HEK293 (cell line): Measurements from ENCODE around the gene ABCG1.

ENCODE experiments used
- CTCF ChIA-PET: fragments of 350-600 bp; formaldehyde crosslinking; extraction: SDS; loops from one replicate; lab custom pipeline; 2021; ENCODE audit warnings: antibody characterized with exemption; lab: Yijun Ruan, JAX
- POLR2A ChIA-PET: fragments of 300-600 bp; formaldehyde crosslinking; extraction: SDS; loops from one replicate; lab custom pipeline; 2020; ENCODE audit warnings: antibody characterized with exemption, inconsistent platforms; lab: Yijun Ruan, JAX
- H3K27ac ChIP-seq: fragments of 200-500 bp; sonication (Bioruptor generic); 2 replicates; pipeline ENCODE4 v1.5.1; 2014; ENCODE audit warnings: low read depth, low read length, control low read depth, inconsistent platforms; ENCODE audit errors: extremely low read depth
- H3K36me3 ChIP-seq, 2 experiments: fragments of 200-500 bp in 1 of 2; sonication (Bioruptor generic) in 1 of 2; 1 replicate in 1 of 2; 2 replicates in 1 of 2; pipeline ENCODE4 v1.5.1; 2014 to 2017; ENCODE audit warnings: inconsistent platforms in 2 of 2, low read length in 2 of 2; ENCODE audit not compliant: control insufficient read depth in 2 of 2, insufficient read depth in 1 of 2
- H3K4me1 ChIP-seq: fragments of 200-500 bp; sonication (Bioruptor generic); 2 replicates; pipeline ENCODE4 v1.5.1; 2014; ENCODE audit warnings: mild to moderate bottlenecking, low read length, inconsistent platforms; ENCODE audit not compliant: control insufficient read depth, insufficient read depth
- H3K4me3 ChIP-seq: 2 replicates; pipeline ENCODE4 v1.5.1; 2011; ENCODE audit warnings: low read depth, mild to moderate bottlenecking, control low read depth, low read length, moderate library complexity
- H3K9me3 ChIP-seq: fragments of 200-500 bp; sonication (Bioruptor generic); 2 replicates; pipeline ENCODE4 v1.5.1; 2014; ENCODE audit warnings: low read depth, low read length, inconsistent platforms; ENCODE audit not compliant: control insufficient read depth, insufficient read depth
- BCL6B ChIP-seq: fragments of 450-650 bp; formaldehyde crosslinking; IDR thresholded peaks from 2 replicates; pipeline ENCODE4 v1.5.1; 2017; ENCODE audit warnings: missing biosample characterization, missing genetic modification characterization
- KLF1 ChIP-seq: fragments of 450-650 bp; formaldehyde crosslinking; IDR thresholded peaks from 2 replicates; pipeline ENCODE4 v1.5.1; 2016; ENCODE audit warnings: missing biosample characterization, missing genetic modification characterization
- PATZ1 ChIP-seq: fragments of 450-650 bp; formaldehyde crosslinking; IDR thresholded peaks from 2 replicates; pipeline ENCODE4 v1.5.1; 2016; ENCODE audit warnings: missing biosample characterization, missing genetic modification characterization
- PBX3 ChIP-seq: sonication (generic); formaldehyde crosslinking; IDR thresholded peaks from 2 replicates; pipeline ENCODE4 v1.8.1; 2022; ENCODE audit warnings: mild to moderate bottlenecking, moderate library complexity, missing genetic modification reagents
- SP2 ChIP-seq: fragments of 450-650 bp; formaldehyde crosslinking; IDR thresholded peaks from 2 replicates; pipeline ENCODE4 v1.5.1; 2016; ENCODE audit warnings: missing biosample characterization, missing genetic modification characterization
- ZBTB17 ChIP-seq: fragments of 450-650 bp; formaldehyde crosslinking; IDR thresholded peaks from 2 replicates; pipeline ENCODE4 v1.5.1; 2016; ENCODE audit warnings: missing biosample characterization, missing genetic modification characterization
- ZBTB8A ChIP-seq: fragments of 450-650 bp; formaldehyde crosslinking; IDR thresholded peaks from 2 replicates; pipeline ENCODE4 v1.5.1; 2016; ENCODE audit warnings: missing biosample characterization, missing genetic modification characterization
- ZIC2 ChIP-seq: fragments of 450-650 bp; formaldehyde crosslinking; IDR thresholded peaks from 2 replicates; pipeline ENCODE4 v1.5.1; 2016; ENCODE audit warnings: missing biosample characterization, missing genetic modification characterization
- ZNF114 ChIP-seq: fragments of 450-650 bp; formaldehyde crosslinking; IDR thresholded peaks from 2 replicates; pipeline ENCODE4 v1.5.0; 2017; ENCODE audit warnings: missing biosample characterization, missing genetic modification characterization
- ZNF2 ChIP-seq: fragments of 450-650 bp; formaldehyde crosslinking; IDR thresholded peaks from 2 replicates; pipeline ENCODE4 v1.5.1; 2016; ENCODE audit warnings: missing biosample characterization, missing genetic modification characterization
- ZNF214 ChIP-seq: fragments of 450-650 bp; formaldehyde crosslinking; IDR thresholded peaks from 2 replicates; pipeline ENCODE4 v1.5.1; 2017; ENCODE audit warnings: missing biosample characterization, mild to moderate bottlenecking, missing genetic modification characterization, borderline replicate concordance
- ZNF248 ChIP-seq: fragments of 450-650 bp; formaldehyde crosslinking; IDR thresholded peaks from 2 replicates; pipeline ENCODE4 v1.5.1; 2017; ENCODE audit warnings: missing biosample characterization, missing genetic modification characterization
- ZNF311 ChIP-seq: fragments of 450-650 bp; formaldehyde crosslinking; IDR thresholded peaks from 2 replicates; pipeline ENCODE4 v1.5.1; 2017; ENCODE audit warnings: missing biosample characterization, missing genetic modification characterization, borderline replicate concordance
- ZNF398 ChIP-seq: fragments of 450-650 bp; formaldehyde crosslinking; IDR thresholded peaks from 2 replicates; pipeline ENCODE4 v1.5.1; 2017; ENCODE audit warnings: missing biosample characterization, missing genetic modification characterization
- ZNF513 ChIP-seq: fragments of 450-650 bp; IDR thresholded peaks from 2 replicates; pipeline ENCODE4 v1.5.1; 2018; ENCODE audit warnings: missing biosample characterization, missing genetic modification characterization
- ZNF571 ChIP-seq: fragments of 450-650 bp; formaldehyde crosslinking; IDR thresholded peaks from 2 replicates; pipeline ENCODE4 v1.5.0; 2017; ENCODE audit warnings: missing biosample characterization, missing genetic modification characterization
- ZNF658 ChIP-seq: fragments of 450-650 bp; formaldehyde crosslinking; IDR thresholded peaks from 2 replicates; pipeline ENCODE4; 2016; ENCODE audit warnings: missing biosample characterization, missing genetic modification characterization
- ZNF677 ChIP-seq: fragments of 450-650 bp; IDR thresholded peaks from 2 replicates; pipeline ENCODE4 v1.5.0; 2018; ENCODE audit warnings: missing biosample characterization, mild to moderate bottlenecking, missing genetic modification characterization, moderate library complexity
- ZSCAN30 ChIP-seq: fragments of 450-650 bp; IDR thresholded peaks from 2 replicates; pipeline ENCODE4 v1.5.1; 2018; ENCODE audit warnings: missing biosample characterization, mild to moderate bottlenecking, missing genetic modification characterization, moderate library complexity

Gene ABCG1

GRCh38 chr21:42243026-42243425 lies 24.1 kb downstream of the ABCG1 start:
- Histone ChIP-seq H3K4me1 (no peaks in the 10 kb centered on the region), H3K9me3 (no peaks in the 10 kb centered on the region), H3K27ac (no peak overlapping the region), H3K4me3 (no peak overlapping the region), H3K36me3 (no peaks in the 10 kb centered on the region)
- CTCF ChIA-PET, result interaction anchor here (0.7 kb wide), 1 partner anchor 16 kb away, joined by 3 read pairs; no protein-coding TSS in a partner anchor
- no peak for TF ChIP-seq ZNF214 (tag by site-specific recombination)
- no peak for TF ChIP-seq ZNF114 (tag by site-specific recombination)
- TF ChIP-seq ZIC2 (tag by site-specific recombination), result no peak
- no peak for TF ChIP-seq ZSCAN30 (tag by site-specific recombination)
- no peak for TF ChIP-seq BCL6B (tag by site-specific recombination)
- TF ChIP-seq ZBTB8A, result no peak
- no peak for TF ChIP-seq ZNF571 (tag by site-specific recombination)
- TF ChIP-seq ZNF311 (tag by site-specific recombination), result no peak
- TF ChIP-seq ZNF513 (tag by site-specific recombination), result no peak
- TF ChIP-seq PBX3 (CRISPR knock-in tag), result no peak
- no peak for TF ChIP-seq ZNF658
- no peak for TF ChIP-seq SP2
- TF ChIP-seq ZNF677 (tag by site-specific recombination), result no peak
- no peak for TF ChIP-seq ZNF2 (tag by site-specific recombination)
- POLR2A ChIA-PET, result interaction anchor here (0.9 kb wide), 1 partner anchor 9 kb away, joined by 3 read pairs; no protein-coding TSS in a partner anchor

GRCh38 chr21:42245331-42246193 lies 26.6 kb downstream of the ABCG1 start:
- Histone ChIP-seq H3K4me3 (no peak overlapping the region), H3K27ac (no peak overlapping the region), H3K4me1 (no peaks in the 10 kb centered on the region), H3K9me3 (no peaks in the 10 kb centered on the region), H3K36me3 (no peaks in the 10 kb centered on the region)
- TF ChIP-seq ZNF248 (tag by site-specific recombination) (no peak), PATZ1 (tag by site-specific recombination) (0 out of 2 replicates have a peak, but pooled peaks have one; percentile 30), ZBTB17 (tag by site-specific recombination) (peak; percentile 37; the same call in 1 of the 2 replicates), ZNF398 (0 out of 2 replicates have a peak, but pooled peaks have one; percentile 11), KLF1 (tag by site-specific recombination) (peak; percentile 76)
- CTCF ChIA-PET, result interaction anchor here (0.7 to 4.4 kb wide), 4 partner anchors 14 to 100 kb away, joined by 3 to 32 read pairs (median 7); no protein-coding TSS in a partner anchor
- POLR2A ChIA-PET, result interaction anchor here (0.8 kb wide), 2 partner anchors 11 to 25 kb away, joined by 3 to 4 read pairs; no protein-coding TSS in a partner anchor
